HG03469 (cell line): ENCODE measurements around the gene DNAJC25.
"Not testable (repeated sequence)": the region's sequence is repeated elsewhere in the genome, so short reads cannot be mapped to it uniquely, and the experiment has no call there.

ENCODE experiments used
- ATAC-seq: cut with Tn5 transposase; IDR thresholded peaks from one replicate; pipeline ENCODE4 v1.9.1; 2021; ENCODE audit warnings: mild to moderate bottlenecking, moderate library complexity, moderate number of reproducible peaks; ENCODE audit not compliant: unreplicated experiment

The DNAJC25 gene

GRCh38 chr9:111631214-111631971, at the start of gene DNAJC25:
DNAJC25 (plus strand) TSS chr9:111631334; CDS start chr9:111631408, 74 bp downstream.
- ATAC-seq, result peak; percentile 96

GRCh38 chr9:111582888-111583287, 48.2 kb upstream of the DNAJC25 start:
- ATAC-seq, result no peak

- ATAC-seq, result no peak
Observed at GRCh38 chr9:111586378-111586777, 44.8 kb upstream of the DNAJC25 start.

GRCh38 chr9:111588846-111589245, 42.3 kb upstream of the DNAJC25 start:
- no peak for ATAC-seq

- ATAC-seq, result peak; percentile 45
Observed at GRCh38 chr9:111597852-111598732, 33.0 kb upstream of the DNAJC25 start.

GRCh38 chr9:111598733-111599091, 32.4 kb upstream of the DNAJC25 start:
- ATAC-seq, result no peak

GRCh38 chr9:111599092-111599954, 31.8 kb upstream of the DNAJC25 start, which contains the start of gene PTGR1:
PTGR1 (minus strand) TSS chr9:111599647; CDS start chr9:111597422, 2,225 bp downstream.
- no peak for ATAC-seq

- ATAC-seq, result no peak
Observed at GRCh38 chr9:111599955-111600343, 31.2 kb upstream of the DNAJC25 start.

GRCh38 chr9:111601237-111602018, 29.7 kb upstream of the DNAJC25 start:
- ATAC-seq, result no peak

GRCh38 chr9:111603041-111603440, 28.1 kb upstream of the DNAJC25 start:
- ATAC-seq, result no peak

- no peak for ATAC-seq
Observed at GRCh38 chr9:111604054-111604615, 27.0 kb upstream of the DNAJC25 start.

GRCh38 chr9:111605041-111605559, 26.0 kb upstream of the DNAJC25 start:
- ATAC-seq, result no peak

GRCh38 chr9:111610149-111610548, 21.0 kb upstream of the DNAJC25 start:
- ATAC-seq, result no peak

- ATAC-seq, result no peak
Observed at GRCh38 chr9:111610845-111611244, 20.3 kb upstream of the DNAJC25 start.

- ATAC-seq, result no peak
Observed at GRCh38 chr9:111613436-111614040, 17.6 kb upstream of the DNAJC25 start.

GRCh38 chr9:111615928-111616327, 15.2 kb upstream of the DNAJC25 start:
- ATAC-seq, result no peak

GRCh38 chr9:111617349-111617748, 13.8 kb upstream of the DNAJC25 start:
- ATAC-seq, result not testable (repeated sequence)

GRCh38 chr9:111621895-111622480, 9.1 kb upstream of the DNAJC25 start:
- ATAC-seq, result no peak

- no peak for ATAC-seq
Observed at GRCh38 chr9:111622626-111623025, 8.5 kb upstream of the DNAJC25 start.
